Brain microvascular endothelial cell (primary cell): ENCODE data around the gene GRB7.

Source experiments
- DNase-seq: peaks from one replicate; pipeline ENCODE4 v3.0.0-alpha.2; 2020
- H3K27ac ChIP-seq: fragments of 250-450 bp; sonication (Bioruptor Pico); 2 replicates; pipeline ENCODE4 v1.5.1; 2020; ENCODE audit warnings: mild to moderate bottlenecking, moderate library complexity
- H3K27me3 ChIP-seq: fragments of 250-450 bp; sonication (Bioruptor Pico); replicated peaks from 2 replicates; pipeline ENCODE4 v1.5.1; 2020; ENCODE audit warnings: mild to moderate bottlenecking
- H3K36me3 ChIP-seq: fragments of 250-450 bp; sonication (Bioruptor Pico); replicated peaks from 2 replicates; pipeline ENCODE4 v1.5.1; 2020; ENCODE audit warnings: mild to moderate bottlenecking
- H3K4me3 ChIP-seq: 2 replicates; pipeline ENCODE4 v1.5.1; 2011; ENCODE audit warnings: low read depth, mild to moderate bottlenecking, control low read depth, low read length, moderate library complexity
- in situ Hi-C: cut with HindIII; loops from 2 replicates; pipeline ENCODE4 v1.10.0; 2017; ENCODE audit warnings: low sequenced_read_pairs, low pct_ligation_motif_present
- TF ChIP-seq, protein P1 (sequence below): IDR thresholded peaks from 2 replicates; pipeline ENCODE4 v1.5.1; 2011; ENCODE audit warnings: low read depth, mild to moderate bottlenecking, moderate library complexity, low read length, control low read depth, inconsistent platforms; ENCODE audit errors: missing control alignments

GRB7 gene

DNA sequence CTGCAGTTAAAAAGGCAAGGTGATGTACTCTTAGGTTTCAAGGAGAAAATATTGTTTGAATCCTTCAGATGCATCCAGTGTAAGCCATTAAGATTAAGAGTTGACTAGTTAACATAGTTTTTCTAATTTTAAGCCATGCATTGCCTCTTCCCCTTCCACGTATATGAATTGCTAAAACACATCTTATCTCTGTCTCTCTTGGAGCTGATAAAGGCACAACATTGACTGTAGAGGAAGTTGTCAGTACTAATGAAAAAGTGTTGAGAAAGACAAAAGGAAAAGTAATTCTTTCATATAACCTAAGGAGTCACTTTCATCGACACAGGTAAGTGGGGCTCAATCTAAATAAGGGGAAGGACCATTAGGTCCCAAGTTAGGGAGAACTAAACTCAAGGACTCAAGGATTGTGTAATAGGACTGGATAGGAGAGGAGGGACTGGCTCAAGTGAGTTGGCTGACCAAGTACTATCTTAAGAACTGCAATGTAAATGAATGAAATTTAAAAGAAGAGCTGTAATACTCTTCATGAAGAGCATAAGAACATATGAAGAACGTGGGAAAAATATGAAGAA is 55.6 kb downstream of the GRB7 start:
- Histone ChIP-seq H3K27me3 (peaks cover 15% of the 10 kb centered on the region), H3K27ac (no peak overlapping the region), H3K36me3 (no peaks in the 10 kb centered on the region), H3K4me3 (no peak overlapping the region)
- DNase-seq, result no peak
- TF ChIP-seq, protein P1, sequence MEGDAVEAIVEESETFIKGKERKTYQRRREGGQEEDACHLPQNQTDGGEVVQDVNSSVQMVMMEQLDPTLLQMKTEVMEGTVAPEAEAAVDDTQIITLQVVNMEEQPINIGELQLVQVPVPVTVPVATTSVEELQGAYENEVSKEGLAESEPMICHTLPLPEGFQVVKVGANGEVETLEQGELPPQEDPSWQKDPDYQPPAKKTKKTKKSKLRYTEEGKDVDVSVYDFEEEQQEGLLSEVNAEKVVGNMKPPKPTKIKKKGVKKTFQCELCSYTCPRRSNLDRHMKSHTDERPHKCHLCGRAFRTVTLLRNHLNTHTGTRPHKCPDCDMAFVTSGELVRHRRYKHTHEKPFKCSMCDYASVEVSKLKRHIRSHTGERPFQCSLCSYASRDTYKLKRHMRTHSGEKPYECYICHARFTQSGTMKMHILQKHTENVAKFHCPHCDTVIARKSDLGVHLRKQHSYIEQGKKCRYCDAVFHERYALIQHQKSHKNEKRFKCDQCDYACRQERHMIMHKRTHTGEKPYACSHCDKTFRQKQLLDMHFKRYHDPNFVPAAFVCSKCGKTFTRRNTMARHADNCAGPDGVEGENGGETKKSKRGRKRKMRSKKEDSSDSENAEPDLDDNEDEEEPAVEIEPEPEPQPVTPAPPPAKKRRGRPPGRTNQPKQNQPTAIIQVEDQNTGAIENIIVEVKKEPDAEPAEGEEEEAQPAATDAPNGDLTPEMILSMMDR, result no peak
- in situ Hi-C loops, result no loop called here

DNA sequence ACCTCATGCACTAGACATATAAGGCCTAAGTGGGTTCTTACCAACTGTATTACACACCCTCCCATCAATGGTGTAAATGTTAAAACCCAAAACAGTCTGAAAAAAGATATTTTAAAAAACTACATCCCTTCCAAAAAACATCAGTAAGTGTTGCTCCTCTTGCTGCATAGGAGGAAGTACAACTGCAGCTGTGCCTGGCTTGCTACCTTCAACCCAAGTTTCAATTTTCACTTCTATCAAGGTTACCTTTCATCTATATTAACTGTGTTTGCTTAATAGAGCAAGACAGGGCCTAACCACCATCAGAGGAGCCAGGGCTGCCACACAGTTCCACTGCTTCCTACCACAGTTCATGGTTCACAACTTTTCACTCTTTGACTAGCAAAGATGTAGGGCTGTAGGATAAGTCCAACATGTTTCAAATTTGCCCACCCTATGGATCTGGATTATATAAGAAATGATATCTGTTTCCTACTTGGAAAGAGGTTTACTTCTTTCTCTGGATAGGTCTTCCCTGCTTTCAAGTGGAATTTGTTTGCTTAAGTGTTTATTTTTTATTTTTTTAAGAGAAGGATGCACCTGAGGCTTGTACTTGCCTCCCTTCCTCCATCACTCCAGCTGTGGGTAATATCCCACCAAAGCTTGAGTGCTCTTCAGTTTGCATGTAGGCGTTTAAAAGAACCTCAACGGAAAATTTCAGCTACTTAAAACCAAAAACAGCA is 56.7 kb downstream of the GRB7 start:
- no peak overlapping the region for H3K4me3 ChIP-seq
- H3K27me3 ChIP-seq, result peaks cover 15% of the 10 kb centered on the region
- H3K27ac ChIP-seq, result no peak overlapping the region
- TF ChIP-seq, protein P1, result no peak
- no peak for DNase-seq
- in situ Hi-C loops, result no loop called here
- H3K36me3 ChIP-seq, result no peaks in the 10 kb centered on the region
